Heart left ventricle (tissue), 16 donors: ENCODE data around the gene DSCAML1. TPM values are rescaled to one million over a fixed set of nuclear protein-coding genes. Genes with fewer than 3 reads are reported as not detected.
"Not testable (repeated sequence)": the region's sequence is repeated elsewhere in the genome, so short reads cannot be mapped to it uniquely, and the experiment has no call there.

Experiments
- ATAC-seq, 4 donors: fragments of 200-7000 bp; cut with Tn5 transposase; one replicate each; pipeline ENCODE4 v1.9.1; 2020 to 2022; ENCODE audit warnings: moderate library complexity in 4 of 4, mild to moderate bottlenecking in 3 of 4, moderate number of reproducible peaks in 1 of 4
- DNase-seq, 5 donors: peaks; one replicate each; pipeline ENCODE4 v3.0.0-alpha.2; 2020
- H3K27ac ChIP-seq, 12 donors: fragments of 200-600 bp; sonication (generic) in 4 of 12; one replicate each; pipeline versions ENCODE4 v1.5.0 to v1.8.0; 2016 to 2022; ENCODE audit warnings: mild to moderate bottlenecking in 2 of 12
- H3K27me3 ChIP-seq, 9 donors: fragments of 200-600 bp; sonication (generic) in 2 of 9; one replicate each; pipeline versions ENCODE4 v1.5.1 to v1.8.0; 2016 to 2022; ENCODE audit warnings: mild to moderate bottlenecking in 3 of 9
- H3K36me3 ChIP-seq, 9 donors: fragments of 200-600 bp; sonication (generic) in 2 of 9; one replicate each; pipeline versions ENCODE4 v1.5.0 to v1.8.0; 2018 to 2022; ENCODE audit warnings: mild to moderate bottlenecking in 2 of 9
- H3K4me1 ChIP-seq, 12 donors: fragments of 200-600 bp; sonication (generic) in 4 of 12; one replicate each; pipeline versions ENCODE4 v1.5.0 to v1.8.0; 2016 to 2022; ENCODE audit warnings: mild to moderate bottlenecking in 3 of 12
- H3K4me3 ChIP-seq, 12 donors: fragments of 200-600 bp; sonication (generic) in 4 of 12; one replicate each; pipeline versions ENCODE4 v1.5.0 to v1.8.0; 2017 to 2022; ENCODE audit warnings: mild to moderate bottlenecking in 9 of 12, moderate library complexity in 4 of 12
- H3K9me3 ChIP-seq, 12 donors: fragments of 200-600 bp; sonication (generic) in 4 of 12; one replicate each; pipeline versions ENCODE4 v1.5.0 to v1.8.0; 2016 to 2022; ENCODE audit warnings: mild to moderate bottlenecking in 1 of 12
- CTCF ChIP-seq, 12 donors: fragments of 200-600 bp; sonication (generic) in 4 of 12; IDR thresholded peaks; one replicate each; pipeline versions ENCODE4 v1.5.0 to v1.8.0; 2018 to 2022; ENCODE audit warnings: antibody characterized with exemption in 12 of 12, mild to moderate bottlenecking in 5 of 12
- POLR2A ChIP-seq, 2 donors: fragments of 450-650 bp; IDR thresholded peaks; one replicate each; pipeline ENCODE4 v1.6.1; 2017; ENCODE audit warnings: antibody characterized with exemption in 2 of 2, mild to moderate bottlenecking in 2 of 2, moderate library complexity in 2 of 2
- WGBS, 4 donors: extraction: QIAGEN DNeasy Blood & Tissue Kit in 2 of 4; methylation state at CpG; one replicate each; pipeline versions ENCODE4 v1.1.5 to v1.1.7; 2013 to 2018; 5-methylcytosine and 5-hydroxymethylcytosine counted together
- intact Hi-C, 10 donors: fragments of 100-400 bp; cut with DNase I; formaldehyde crosslinking; loops; one replicate each; pipeline versions ENCODE4 v1.11.1 to v1.14.2; 2022
- polyA plus RNA-seq, 2 donors: library from polyadenylated mRNA; stranded (reverse); fragments of 200-250 nt; gene quantifications; one replicate each; pipeline ENCODE4 v1.2.3, GENCODE V29; 2013
- total RNA-seq, 9 donors: library from RNA; depleted of rRNA in 2 of 9; stranded (reverse); fragments of >200 nt in 2 of 9; fragmentation: NEBNext Ultra II Directional in 3 of 9; extraction: Animal tissue kit (Norgen Biotek cat#: 25700) in 3 of 9; gene quantifications; one replicate each; pipeline versions ENCODE4 v1.1.0 to v1.2.4, GENCODE V29; 2016 to 2023
- donor health status: ischemic (EF 13 %, LVEDD 7.1; RV severe dilation, severe dysfunction).
- donor health status: healthy with polysubstance abuse.
- donor health status: DM: no; HTN: yes; CAD: no.
- donor health status: DM: no; HTN: no; CAD: no.
- donor health status: ischemic (EF 25% LVEDD 6.9; RV normal size, moderate dysfunction).
- donor health status: ischemic (EF 25% LVEDD 5.7; RV mildly dilated, moderate dysfunction).
- donor health status: healthy.
- donor health status: DM: yes; HTN: yes; CAD: no.
- donor health status: ischemic (EF 35%, LVEDD 5.7; RV mildly dilated, moderate dysfunction).
- donor health status: nonischemic (EF 11% LVEDD 7.7; RV severe dilation, severe dysfunction).
- donor health status: DM: yes; HTN: yes; CAD: no.
- donor health status: PGD.
- donor health status: ischemic (EF 29% LVEDD 5.4; RV normal size, mild dysfunction).
- donor health status: nonischemic (EF 23%, LVEDD 6.1; RV moderate dilation, normal function).

The DSCAML1 gene
- total and polyA plus RNA-seq, 11 donors = 0.05 to 1.7 (median 0.76) TPM

DNA sequence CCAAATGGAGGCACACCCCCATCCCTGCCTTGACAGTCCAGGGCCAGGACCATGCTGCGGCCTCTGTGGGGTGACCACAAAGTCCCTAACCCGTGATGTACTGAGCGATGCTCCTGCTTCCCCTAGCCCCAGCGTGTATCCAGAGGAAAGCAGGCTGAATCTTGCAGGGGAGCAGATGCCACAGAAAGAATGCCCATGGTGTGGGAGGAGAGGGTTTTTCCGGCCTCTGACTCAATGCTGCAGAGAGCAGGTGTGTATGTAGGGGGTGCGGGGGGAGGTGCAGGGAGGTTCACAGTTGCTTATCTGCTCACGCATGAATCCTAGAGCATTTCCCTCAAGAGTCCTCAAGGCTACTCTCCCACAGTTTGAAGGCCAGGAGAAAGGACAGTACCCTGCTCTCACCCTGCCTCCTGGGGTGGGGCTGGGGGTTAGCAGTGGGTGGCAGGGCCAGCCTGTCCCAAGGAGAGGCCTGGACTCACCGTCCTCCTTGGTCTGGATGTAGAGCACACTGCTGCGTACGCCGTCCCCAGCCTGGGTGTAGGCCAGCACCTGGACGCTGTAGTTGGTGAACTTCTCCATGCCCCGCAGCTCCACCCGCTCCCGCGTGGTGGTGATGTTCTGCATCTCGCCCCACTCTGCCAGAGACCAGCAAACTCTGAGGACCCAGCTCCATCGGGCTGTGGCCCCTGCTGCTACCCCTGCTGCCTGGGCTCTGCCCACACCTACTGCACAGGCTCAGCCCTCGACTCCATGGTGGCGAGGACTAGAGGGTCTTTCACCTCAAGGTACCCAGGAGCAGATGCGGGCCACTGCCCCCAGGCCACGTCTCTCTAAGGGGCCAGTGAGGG, 338.5 kb downstream of the DSCAML1 start:
- Histone ChIP-seq H3K4me1 (no peaks in the 10 kb centered on the region), H3K4me3 (no peak overlapping the region), H3K27me3 (no peaks in the 10 kb centered on the region), H3K36me3 (peaks cover 0 to 3% (median 0%) of the 10 kb centered on the region in 9 donors), H3K9me3 (peaks cover 0 to 17% (median 6%) of the 10 kb centered on the region in 12 donors), H3K27ac (no peak overlapping the region)
- WGBS, 4 donors = 95 to 97% (median 96%) methylated on average over 13 to 22 of the region's 22 CpGs
- TF ChIP-seq CTCF (IDR thresholded peaks at IDR 0.05) (no peak), POLR2A (IDR thresholded peaks at IDR 0.05) (no peak)
- ATAC-seq (no peak), DNase-seq (no peak)
- intact Hi-C loops = no loop called here

DNA sequence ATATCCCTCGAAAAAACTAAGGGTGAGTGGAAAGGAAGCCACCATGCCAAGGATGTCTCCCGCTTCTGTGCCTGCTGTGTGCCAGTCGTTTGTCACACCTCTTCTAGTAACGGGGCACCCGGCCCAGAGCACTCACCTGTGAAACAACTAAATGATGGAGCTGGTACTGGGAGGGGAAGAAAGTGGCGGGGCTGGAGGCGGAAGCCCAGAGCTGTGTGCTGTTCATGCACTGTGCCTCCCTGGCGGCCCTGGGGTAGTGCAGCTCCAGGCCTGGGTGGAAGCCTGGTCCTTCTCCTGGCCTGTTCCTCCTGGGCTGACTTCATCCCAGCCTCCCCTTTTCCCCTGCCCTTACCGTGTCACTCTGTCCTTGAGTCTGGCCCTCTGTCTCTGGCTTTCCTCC, 339.2 kb downstream of the DSCAML1 start:
- no peak for ATAC-seq
- Histone ChIP-seq H3K9me3 (peaks cover 0 to 21% (median 6%) of the 10 kb centered on the region in 12 donors), H3K4me1 (no peaks in the 10 kb centered on the region), H3K4me3 (no peak overlapping the region), H3K27ac (no peak overlapping the region), H3K27me3 (no peaks in the 10 kb centered on the region), H3K36me3 (peaks cover 0 to 3% (median 0%) of the 10 kb centered on the region in 9 donors)
- intact Hi-C loops = no loop called here
- 81 to 90% (median 84%) methylated on average over 8 to 9 of the region's 9 CpGs for WGBS, 4 donors
- no peak for TF ChIP-seq CTCF (IDR thresholded peaks at IDR 0.05)
- TF ChIP-seq POLR2A (IDR thresholded peaks at IDR 0.05) = no peak
- DNase-seq = no peak

- H3K4me3 ChIP-seq = no peak overlapping the region
- H3K27ac ChIP-seq = no peak overlapping the region
- DNase-seq = no peak
- 86 to 90% (median 88%) methylated on average over 12 to 15 of the region's 15 CpGs for WGBS, 4 donors
- no peaks in the 10 kb centered on the region for H3K27me3 ChIP-seq
- H3K9me3 ChIP-seq = peaks cover 0 to 24% (median 6%) of the 10 kb centered on the region in 12 donors
- ATAC-seq = no peak
- no peaks in the 10 kb centered on the region for H3K4me1 ChIP-seq
- TF ChIP-seq POLR2A (IDR thresholded peaks at IDR 0.05) (no peak), CTCF (IDR thresholded peaks at IDR 0.05) (no peak)
- intact Hi-C loops = no loop called here
- peaks cover 0 to 3% (median 0%) of the 10 kb centered on the region in 9 donors for H3K36me3 ChIP-seq
Observed at GRCh38 chr11:117457031-117457785, 339.8 kb downstream of the DSCAML1 start.

- H3K27ac ChIP-seq, H3K36me3 ChIP-seq, H3K4me1 ChIP-seq, intact Hi-C loops, H3K4me3 ChIP-seq, ATAC-seq, DNase-seq, H3K27me3 ChIP-seq: not testable (repeated sequence)
- 93 to 96% (median 94%) methylated on average over 8 of the region's 8 CpGs for WGBS, 4 donors
- H3K9me3 ChIP-seq = peaks cover 0 to 24% (median 6%) of the 10 kb centered on the region in 12 donors
Observed at GRCh38 chr11:117456721-117457029, 340.3 kb downstream of the DSCAML1 start.
